HG02970 (cell line): Measurements from ENCODE around the gene IL16.
"Not testable (repeated sequence)": the region's sequence is repeated elsewhere in the genome, so short reads cannot be mapped to it uniquely, and the experiment has no call there.

ENCODE experiments used
- ATAC-seq: cut with Tn5 transposase; IDR thresholded peaks from one replicate; pipeline ENCODE4 v1.9.1; 2021; ENCODE audit warnings: mild to moderate bottlenecking, moderate library complexity, moderate number of reproducible peaks; ENCODE audit not compliant: unreplicated experiment, low FRiP score

Gene IL16

DNA sequence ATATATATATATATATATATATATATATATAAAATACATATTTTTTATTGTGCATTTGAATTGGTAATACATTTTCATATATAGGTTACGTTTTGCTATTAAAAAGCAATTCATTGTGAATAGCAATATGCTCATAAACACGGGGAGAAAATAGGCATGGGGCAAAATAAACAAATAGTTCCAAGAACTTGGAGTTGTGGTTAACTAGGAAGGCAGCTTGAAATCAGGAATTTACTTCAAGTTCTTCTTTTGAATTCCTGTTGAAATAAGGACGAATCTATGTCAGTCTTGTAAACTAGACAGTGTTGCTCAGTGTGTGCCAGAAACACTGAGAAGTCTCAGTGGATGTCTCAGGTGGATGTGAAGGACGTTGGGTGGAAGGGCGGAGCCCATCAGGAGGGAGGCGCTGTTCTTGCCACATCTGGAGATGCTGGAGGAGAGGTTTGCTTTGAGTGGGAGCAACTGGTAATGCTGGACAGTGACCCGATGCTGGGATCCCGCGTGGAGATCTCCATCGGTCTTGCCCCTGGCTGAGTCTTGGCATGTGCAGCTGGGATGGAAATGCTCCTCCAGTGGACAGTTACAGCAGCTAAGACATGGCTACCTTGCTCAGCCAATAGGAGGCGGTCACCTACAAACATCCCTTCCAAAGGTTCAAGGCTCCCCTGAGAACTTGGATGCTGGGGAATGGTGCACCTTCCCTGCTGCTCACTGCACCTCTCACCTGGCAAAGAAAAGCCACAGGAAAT lies 2.5 kb downstream of the IL16 start:
- ATAC-seq, result no peak

DNA sequence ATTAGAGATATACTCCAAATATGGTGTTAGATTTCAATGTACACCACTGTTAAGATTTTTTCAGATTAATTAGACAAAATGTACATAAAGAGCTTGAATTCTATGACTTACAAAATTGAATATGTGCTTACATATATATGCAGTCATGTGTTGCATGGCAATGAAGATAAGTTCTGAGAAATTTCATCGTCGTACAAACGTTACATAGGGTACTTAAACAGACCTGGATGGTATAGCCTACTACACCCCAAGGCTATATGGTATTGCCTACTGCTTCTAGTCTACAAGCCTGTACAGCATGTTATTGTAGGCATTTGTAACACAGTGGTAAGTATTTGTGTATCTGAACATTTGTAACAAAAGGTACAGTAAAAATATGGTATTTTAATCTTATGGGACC lies 9.3 kb downstream of the IL16 start:
- no peak for ATAC-seq

DNA sequence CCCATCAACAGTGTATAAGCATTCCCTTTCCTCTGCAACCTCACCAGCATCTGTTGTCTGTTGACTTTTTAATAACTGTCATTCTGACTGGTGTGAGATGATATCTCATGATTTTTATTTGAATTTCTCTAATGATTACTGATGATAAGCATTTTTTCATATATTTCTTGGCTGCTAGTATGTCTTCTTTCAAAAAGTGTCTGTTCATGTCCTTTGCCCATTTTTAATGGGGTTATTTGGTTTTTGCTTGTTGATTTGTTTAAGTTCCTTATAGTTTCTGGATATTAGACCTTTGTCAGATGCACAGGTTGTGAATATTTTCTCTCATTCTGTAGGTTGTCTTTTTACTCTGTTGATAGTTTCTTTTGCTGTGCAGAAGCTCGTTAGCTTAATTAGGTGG lies 11.3 kb downstream of the IL16 start:
- not testable (repeated sequence) for ATAC-seq

DNA sequence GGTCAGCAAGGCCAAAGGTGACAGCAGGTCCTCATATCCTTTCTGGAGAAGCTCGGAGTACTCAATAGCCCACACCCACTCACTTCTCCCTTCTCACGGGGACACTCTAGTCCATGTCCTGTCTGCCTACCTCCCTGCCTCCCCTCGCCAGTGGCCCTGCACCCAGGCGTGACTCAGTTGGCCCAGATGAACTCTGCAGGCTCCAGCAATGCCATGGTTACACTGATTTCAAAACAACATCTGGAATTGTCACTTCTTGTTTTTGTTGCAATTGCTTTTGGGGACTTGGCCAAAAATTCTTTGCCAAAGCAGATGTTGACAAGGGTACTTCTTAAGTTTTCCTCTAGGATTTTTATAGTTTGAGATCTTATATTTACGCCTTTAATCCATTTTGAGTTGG lies 13.0 kb downstream of the IL16 start:
- no peak for ATAC-seq

DNA sequence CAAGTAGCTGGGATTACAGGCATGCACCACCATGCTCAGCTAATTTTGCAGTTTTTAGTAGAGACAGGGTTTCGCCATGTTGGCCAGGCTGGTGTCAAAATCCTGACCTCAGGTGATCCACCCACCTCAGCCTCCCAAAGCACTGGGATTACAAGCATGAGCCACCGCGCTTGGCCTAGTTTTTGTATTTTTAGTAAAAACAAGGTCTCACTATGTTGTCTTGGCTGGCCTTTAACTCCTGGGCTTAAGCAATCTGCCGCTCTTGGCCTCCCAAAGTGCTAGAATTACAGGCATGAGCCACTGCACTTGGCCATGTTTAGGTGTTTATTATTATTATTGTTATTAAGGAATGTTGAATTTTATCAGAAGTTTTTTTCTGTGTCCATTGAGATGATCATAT lies 14.7 kb downstream of the IL16 start:
- ATAC-seq, result no peak

DNA sequence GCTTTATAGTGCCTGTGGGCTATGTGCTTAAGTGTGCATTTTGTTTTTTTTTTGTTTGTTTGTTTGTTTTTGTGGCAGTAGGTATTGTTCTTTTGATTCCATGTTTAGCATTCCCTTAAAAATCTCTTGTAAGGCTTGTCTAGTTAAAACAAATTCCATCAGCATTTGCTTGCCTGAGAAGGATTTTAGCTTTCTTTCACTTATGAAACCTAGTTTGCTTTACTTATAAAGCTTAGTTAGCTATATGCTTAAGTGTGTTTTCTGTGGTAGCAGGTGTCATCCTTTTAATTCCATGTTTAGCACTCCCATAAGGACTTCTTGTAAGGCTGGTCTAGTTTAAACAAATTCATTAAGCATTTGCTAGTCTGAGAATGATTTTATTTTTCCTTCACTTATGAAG lies 17.3 kb downstream of the IL16 start:
- no peak for ATAC-seq

DNA sequence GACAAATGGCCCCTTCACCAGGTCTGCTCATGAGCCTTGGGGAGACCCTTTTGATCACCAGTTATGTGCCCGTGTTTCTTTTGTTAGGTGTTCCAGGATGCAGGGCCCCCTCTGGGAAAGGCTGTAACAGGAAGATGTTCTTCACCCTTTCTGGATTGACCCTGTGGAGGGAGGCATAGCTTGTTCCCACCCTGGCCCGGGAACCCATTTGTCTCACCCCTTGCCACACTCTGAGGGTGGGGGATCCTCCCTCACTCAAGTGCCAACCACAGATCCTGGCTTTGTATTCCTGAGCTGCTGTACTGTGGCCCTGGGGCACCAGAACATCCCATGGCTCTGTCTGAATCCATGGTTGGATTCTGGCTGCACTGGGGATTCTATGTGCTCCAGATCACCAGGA lies 18.9 kb downstream of the IL16 start:
- no peak for ATAC-seq

DNA sequence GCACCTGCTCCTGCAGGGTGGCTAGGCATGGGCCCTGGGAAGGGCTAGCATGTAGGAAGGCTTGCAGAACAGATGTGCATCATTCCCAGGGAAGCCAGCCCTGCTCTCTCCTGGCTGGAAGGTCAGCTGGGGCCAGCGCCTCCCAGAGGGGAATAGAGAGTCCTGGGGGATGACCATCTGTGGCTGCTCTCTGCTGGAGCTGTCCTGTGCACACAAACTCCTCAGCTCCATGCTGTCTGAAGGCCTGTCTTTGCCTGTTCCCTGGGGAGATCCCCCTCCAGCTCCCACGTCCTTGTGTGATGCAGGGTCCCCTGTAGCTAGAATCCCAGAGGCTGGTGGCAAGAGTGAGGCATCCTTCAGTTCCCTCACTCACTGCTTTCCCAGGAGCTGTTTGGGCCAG lies 19.3 kb downstream of the IL16 start:
- ATAC-seq, result no peak

DNA sequence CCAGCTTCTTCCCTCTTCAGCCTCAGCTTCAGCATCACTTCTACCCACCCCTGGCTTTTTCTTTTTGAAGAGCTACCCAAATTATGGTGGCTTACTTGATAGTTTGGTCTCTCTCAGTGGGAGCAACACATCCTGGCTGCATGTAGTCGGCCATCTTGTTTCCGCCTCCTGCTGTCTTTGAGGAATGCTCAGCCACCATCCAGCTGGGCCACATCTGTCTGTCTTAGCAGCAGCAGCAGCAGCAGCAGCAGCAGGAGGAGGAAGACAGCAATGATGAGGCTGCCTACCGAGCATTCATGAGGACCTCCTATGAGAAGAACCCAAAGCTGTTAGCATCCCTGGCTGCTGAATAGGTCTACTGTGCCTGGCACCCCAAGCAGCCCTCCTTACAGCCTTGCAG lies 19.7 kb downstream of the IL16 start:
- no peak for ATAC-seq

DNA sequence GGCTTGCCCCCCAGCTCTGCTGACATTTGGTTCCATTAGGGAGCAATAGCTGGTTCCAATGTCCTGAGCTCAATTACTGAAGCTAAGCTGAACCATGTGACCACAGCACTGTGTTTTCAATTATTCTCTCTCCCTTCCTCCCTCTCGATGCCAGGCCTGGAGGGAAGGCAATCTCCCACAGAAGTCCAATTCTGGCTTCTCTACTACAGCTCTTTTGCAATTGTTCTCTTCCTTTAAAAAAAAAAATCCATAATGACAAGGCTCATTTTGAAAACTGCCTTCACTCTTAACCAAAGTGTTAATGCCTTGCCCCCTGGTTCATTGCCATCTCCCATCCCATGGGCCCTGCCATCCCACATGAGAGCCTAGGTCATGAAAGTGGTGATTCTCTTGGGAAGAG lies 24.8 kb downstream of the IL16 start:
- no peak for ATAC-seq

DNA sequence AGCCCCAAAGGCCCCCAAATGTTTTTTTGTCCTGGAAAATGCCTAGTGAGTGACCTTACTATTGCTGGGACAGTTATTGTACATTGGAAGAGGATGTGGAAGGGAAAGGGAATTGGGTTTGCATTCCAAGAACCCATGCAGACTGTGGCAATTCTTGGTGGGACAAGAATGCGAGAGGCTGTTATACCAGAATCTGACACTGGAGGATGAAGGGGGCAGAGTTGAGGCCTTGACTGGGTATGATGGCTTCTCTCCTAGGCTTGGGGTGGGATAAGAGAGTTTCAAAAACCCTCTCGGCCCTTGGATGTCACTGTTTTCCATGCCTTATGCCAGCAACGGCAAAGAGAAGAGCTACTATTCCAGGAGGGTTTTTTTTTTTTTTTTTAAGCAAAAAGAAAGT lies 25.3 kb downstream of the IL16 start:
- ATAC-seq, result no peak

DNA sequence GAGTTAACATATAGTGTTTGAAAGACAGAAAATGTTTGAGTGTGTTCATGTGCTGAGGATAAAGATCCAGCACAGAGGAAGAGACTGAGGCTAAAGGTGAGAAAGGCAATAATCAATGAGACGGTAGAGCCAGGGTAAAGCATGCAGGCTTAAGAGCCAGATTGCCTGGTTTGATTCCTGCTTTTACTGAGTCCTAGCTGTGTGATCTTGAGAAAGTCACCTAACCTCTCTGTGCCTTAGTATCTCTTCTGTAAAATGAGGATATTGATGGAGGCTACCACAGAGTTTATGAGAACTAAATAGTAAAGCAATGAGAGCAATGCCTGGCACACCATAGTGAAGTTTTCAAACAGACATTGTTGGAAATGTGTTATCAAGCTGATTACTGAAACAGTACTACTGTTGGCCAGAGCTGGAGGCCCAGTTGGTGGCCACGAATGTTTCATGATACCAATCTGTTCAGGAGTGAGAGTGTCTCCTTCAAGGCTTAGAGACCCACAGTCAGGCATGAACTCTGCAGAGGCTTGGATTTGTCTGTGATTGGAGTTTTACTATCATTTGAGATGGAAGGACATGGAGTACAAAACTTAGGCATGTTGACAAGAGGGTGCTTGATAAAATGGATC lies 26.8 kb downstream of the IL16 start:
- no peak for ATAC-seq

DNA sequence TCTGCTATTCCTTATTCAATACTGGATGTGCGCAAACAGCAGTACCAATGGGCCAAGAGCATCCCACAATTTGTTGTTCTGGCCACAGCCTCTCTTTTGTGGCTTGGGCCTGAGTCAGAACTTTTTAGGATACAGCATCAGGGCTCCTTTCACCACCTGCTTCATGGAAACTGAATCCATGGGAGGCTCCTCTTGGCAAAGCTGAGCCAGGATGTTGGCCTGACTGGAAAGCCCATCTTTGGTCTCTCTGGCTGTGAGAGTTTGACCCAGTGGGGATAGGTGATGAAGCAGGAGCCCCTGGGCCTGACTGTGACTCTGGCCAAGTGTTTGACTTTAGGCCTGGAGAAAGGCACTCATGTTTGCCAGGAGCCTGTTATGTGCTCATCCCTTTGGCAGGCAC lies 27.6 kb downstream of the IL16 start:
- no peak for ATAC-seq

DNA sequence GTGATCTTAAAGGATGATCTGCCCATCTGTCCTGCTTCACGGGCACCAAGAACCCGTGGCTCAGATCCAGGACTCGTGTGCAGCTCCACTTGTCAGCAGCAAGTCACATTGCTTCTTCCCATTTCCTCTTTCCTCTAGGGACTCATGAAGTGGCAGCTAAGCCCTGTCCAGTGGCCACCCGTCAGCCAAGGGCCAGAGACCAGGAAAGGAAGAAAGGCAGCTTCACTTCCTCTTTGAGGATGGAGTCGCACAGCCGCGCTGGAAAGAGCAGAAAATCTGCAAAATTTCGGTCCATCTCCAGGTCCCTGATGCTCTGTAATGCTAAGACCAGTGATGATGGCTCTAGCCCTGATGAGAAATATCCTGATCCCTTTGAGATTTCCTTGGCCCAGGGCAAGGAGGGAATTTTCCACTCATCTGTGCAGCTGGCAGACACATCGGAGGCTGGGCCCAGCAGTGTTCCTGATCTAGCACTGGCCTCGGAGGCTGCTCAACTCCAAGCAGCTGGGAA lies 28.5 kb downstream of the IL16 start:
- no peak for ATAC-seq

DNA sequence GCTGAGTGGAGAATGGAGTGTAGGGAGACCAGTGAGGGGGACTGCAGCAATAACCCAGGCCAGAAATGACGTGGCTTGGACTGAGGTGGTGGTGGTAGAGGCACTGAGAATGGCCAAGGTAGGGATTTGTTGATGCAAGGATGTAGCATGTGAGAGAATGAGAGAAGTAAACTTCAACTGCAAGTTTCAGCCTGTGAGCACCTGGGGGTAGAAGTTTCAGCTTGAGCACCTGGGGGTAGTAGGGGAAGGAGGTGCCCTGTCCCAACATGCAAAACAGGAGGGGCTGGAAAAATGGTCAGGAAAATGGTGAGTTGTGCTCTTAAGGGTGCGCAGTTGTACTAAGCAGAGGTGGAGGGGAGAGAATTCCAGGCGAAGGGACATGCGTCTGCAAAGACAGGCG lies 31.0 kb downstream of the IL16 start:
- ATAC-seq, result no peak

DNA sequence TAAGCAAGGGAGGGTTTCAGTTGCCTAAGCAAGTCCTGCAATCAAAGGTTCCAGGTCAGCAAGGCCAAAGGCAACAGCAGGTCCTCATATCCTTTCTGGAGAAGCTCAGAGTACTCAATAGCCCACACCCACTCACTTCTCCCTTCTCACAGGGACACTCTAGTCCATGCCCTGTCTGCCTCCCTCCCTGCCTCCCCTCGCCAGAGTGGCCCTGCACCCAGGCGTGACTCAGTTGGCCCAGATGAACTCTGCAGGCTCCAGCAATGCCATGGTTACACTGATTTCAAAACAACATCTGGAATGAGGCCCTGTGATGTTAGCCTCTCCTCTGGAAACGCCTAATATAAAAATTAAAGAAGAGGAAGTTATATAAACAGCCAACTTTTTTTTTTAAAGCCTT lies 32.9 kb downstream of the IL16 start:
- no peak for ATAC-seq

DNA sequence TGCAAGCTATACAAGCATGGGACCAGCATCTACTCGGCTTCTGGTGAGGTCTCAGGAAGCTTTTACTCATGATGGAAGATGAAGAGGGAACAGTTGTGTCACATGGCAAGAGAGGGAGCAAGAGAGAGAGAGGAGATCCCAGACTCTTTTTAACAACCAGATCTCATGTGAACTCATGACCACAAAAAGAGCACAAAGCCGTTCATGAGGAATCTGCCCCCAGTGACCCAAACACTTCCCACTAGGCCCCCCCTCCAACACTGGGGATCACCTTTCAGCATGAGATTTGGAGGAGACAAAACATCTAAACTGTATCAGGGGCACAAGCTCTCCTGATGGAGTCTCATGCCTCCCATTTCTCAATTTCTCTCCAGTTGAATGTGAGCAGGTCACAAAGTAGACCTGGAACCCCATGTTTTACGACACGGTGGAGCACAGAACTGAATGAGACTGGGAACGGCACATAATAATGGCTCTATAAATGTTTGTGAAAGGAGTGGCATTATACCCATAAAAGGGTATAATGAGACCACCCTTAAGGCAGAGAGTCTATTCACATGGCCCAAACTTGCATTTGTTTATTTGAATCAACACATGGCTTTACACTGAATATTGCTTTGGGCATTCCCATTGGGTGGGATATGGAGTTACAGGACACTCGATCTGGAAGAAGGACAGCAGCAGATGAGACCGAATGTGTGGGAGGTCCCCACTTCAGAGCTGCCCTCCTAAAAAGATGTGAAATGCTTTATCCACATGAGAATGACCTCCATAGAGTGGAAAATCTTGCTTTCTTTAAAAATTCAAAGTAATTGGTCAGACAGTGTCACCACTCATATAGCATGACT lies 38.8 kb downstream of the IL16 start:
- ATAC-seq, result no peak

DNA sequence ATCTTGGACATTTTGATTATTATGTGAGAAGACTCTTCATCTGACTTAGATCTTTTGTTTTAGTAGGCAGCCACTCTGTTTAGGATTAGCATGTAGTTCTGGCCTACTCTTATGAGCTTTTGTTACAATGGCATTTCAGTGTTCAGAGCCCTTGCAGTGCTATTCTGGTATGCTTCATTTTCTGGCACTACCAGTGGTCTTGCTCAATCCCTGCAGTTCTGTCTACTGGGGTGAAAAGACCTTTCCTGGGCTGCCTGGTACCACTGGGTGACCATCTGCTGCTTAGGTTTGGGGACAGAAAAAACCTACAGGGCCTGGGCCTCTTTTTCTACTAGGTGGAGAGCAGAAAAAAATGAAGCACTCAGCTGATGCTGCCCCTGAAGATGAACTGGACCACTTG lies 42.5 kb downstream of the IL16 start:
- ATAC-seq, result no peak

DNA sequence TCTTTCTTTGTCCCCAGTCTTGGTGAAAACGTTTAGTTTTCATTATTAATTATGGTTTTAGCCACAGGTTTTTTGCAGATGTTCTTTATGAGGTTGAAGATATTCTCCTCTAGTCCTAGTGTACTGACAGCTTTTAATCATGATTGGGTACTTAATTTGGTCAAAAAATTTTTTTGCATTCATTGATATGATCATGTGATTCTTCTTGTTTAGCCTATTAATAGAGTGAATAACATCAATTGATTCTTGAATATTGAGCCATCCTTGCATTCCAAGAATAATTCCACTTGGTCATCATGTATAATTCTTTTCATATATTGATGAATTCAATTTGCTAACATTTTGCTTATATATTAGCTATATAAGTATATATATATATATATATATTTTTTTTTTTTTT lies 46.1 kb downstream of the IL16 start:
- ATAC-seq, result no peak

DNA sequence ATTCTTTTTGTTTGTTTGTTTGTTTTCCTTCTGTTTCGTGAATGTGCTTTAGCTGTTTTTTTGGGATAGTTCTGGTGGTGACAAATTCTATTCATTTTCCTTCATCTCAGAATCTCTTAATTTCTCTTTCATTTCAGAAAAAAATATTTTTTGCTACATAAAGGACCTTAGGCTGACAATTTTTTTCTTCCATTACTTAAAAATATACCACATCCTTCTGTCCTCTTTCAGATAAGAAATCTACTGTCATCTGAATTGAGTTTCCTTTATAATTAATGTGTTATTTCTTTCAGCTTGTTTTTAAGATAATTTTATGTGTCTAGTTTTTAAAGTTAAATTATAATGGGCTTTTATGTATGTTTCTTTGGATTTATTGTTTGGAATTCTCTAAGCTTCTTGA lies 47.6 kb downstream of the IL16 start:
- no peak for ATAC-seq

DNA sequence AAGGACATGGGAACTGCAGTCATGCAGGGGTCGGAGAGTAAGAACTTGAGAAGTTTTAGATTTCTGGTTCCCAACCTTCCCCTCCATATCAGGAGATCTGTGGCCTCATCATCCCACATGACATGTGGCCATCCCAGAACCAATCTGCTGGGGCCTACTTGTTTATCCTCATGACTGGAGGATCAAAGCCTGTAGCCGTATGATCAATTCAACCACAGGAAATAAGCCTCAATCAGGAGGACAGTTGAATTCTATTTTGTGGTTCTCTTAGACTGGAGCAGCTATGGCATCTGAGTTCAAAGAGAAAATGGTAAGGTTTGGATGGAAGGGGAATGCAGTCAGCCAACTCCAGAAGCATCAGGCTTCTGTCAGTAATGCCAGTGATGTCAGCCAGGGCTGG lies 57.2 kb downstream of the IL16 start:
- no peak for ATAC-seq
